GM21381 (cell line): ENCODE results near the gene CARD11.
"Not testable (repeated sequence)": the region's sequence is repeated elsewhere in the genome, so short reads cannot be mapped to it uniquely, and the experiment has no call there.

Experiments used
- ATAC-seq: cut with Tn5 transposase; IDR thresholded peaks from one replicate; pipeline ENCODE4 v1.9.1; 2021; ENCODE audit warnings: mild to moderate bottlenecking, moderate library complexity; ENCODE audit not compliant: unreplicated experiment

CARD11 gene

DNA sequence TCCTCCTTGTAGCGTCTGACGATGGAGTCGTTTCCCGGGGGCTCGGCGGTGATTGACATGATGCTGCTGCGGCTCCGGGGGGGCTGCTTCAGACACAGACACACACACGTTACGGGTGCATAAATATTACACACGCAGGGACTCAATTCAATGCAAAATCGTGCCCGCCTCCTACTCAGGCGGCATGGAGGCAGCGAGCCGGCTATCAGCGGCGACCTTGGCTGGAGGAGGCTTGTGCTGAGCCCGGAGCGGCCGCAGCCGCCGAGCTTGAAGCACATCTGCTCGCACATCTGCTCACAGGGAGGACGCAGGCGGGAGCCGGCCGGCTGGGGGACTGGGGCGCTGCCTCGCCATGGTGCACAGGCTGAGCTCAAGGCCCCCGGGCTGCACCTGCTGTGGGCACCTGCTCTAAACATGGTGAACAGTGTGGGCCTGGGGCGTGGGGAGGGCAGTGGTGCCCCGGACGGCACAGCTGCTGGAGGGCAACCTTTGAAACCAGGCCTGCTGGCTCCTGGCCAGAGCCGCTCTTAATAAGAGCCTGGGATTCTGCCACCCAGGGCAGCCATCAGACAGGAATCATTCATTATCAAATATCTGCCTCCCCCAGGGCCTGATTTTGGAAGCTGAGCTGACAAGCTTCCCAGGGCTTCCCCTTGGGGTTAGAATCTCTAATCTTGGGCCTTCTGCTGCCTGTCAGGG is 114.9 kb downstream of the CARD11 start:
- ATAC-seq, result no peak

DNA sequence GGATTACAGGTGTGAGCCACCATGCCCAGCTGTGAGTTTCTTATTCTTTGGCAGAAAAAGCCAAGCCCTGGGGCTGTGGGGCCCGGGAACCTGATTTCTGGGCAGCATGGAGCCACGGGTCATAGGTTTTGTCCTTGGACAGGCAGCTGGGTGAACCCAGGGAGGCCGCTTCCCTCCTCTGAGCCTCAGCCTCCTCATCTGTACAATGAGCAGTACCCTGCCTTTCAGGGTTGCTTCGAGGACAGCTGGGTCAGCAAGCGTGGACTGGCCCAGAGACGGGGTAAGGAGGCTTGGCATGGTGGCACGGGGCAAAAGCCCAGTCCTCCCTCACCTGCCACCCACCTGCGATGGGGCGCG is 115.4 kb downstream of the CARD11 start:
- no peak for ATAC-seq

DNA sequence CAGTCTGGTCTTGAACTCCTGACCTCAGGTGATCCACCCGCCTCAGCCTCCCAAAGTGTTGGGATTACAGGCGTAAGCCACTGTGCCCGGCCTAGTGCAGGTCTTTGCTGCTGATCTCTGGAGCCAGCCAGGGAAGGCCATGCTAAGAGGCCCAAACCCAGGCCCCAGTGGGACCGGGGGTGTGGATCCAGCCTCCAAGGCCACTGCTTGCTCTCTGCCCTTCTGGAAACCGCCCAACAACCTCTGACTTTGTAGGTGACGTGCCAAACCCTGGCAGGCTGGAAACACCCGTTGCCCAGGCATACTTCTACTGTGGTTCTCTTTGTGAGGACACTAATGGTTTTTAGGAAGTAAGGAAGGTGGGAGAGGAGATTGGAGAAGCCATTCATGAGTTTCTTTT is 116.1 kb downstream of the CARD11 start:
- ATAC-seq, result no peak

DNA sequence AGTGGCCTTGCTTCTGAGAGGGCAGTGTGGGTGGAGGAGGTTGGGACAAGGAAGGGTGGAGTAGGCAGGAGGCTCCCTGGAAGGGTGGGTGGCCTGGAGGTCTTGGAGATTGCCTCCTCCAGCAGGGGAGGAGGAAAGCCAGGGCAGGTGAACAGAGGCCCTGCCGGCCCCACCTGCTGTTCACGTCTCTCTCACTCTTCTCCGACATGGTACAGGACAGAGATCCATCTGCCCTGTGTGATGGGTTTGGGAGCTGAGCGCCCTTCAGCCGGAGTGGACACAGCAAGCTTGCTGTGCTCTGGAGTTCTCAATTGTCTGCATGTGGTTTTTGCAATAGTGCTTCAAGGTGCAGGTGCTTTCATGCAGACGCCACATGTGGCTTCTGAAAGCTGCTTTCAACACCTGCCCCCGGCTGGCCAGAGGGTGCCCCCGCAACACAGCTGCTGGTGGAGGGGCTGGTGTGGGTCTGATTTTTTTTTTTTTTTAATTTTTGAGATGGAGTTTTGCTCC is 116.7 kb downstream of the CARD11 start:
- ATAC-seq, result no peak

DNA sequence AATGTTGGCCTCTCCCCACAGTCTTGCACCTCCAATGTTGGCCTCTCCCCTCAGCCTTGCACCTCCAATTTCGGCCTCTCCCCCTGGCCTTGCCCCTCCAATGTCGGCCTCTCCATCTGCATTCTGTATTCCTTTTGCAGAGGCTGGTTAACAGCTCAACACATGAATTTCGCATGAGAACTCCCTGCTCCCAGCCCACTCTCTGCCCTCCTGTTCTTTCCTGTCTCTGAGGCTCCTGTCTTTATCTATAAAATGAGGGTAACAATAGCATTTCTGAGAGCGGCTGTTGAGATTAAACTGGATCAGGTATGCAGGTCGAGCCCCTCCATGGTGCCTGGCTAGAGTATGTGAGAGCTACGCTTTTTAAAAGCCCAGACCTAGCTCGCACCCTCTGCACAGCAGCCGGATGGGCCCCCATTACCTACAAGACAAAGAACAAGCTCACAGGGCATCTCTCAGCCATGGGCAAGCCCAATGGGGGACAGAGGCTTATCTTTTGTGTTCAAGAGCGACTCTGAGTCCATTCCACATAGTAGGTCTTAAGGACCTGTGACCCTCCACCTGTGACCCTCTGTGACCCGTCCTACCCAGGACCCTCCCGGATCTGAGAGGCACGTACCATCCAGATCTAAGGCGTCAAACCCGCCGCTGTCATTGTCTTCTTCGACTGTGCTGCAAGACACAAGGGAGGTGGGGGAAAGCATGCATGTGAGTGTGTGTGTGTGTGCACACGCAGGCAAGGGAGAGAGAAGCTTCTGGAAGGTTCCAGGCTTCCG is 117.4 kb downstream of the CARD11 start:
- ATAC-seq, result no peak

DNA sequence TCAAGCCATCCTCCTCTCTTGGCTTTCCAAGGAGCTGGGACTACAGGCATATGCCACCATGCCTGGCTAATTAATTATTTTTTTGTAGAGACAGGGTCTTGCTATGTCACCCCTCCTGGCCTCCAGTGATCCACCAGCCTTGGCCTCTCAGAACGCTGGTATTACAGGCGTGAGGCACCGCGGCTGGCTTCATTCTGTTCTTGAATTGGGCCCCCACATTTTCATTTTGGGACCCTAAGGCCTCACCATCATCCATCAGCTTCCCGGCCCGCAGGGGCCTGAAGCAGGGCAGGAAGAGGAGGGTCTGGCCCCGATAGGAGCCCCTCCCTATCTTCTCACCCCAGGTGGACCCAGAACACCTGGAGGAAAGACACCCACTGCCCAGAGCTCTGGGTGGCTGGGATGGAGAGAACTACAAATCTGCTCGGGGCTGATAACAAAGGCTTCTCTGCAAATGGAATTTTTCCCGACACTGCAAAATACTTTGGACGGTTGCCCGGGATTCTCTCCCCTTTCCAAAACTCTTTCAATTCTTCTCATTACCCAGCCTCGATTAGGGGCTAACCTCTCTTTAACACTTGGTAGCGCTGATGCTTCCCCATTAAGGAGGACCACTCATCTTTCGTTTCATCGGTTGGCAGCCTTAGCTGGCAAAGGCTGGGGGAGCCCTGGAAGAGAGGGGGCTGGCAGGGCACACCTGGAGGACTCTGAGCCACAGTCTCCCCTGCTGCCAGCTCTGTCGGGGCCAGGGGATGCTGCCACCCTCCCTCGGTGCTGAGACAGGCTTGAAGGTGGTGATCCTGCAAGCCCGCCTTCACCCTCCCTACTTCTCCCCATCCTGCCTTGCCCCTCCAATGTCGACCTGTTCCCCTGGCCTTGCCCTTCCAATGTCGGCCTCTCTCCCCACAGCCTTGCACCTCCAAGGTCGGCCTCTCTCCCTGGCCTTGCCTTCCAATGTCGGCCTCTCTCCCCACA is 118.5 kb downstream of the CARD11 start:
- no peak for ATAC-seq

DNA sequence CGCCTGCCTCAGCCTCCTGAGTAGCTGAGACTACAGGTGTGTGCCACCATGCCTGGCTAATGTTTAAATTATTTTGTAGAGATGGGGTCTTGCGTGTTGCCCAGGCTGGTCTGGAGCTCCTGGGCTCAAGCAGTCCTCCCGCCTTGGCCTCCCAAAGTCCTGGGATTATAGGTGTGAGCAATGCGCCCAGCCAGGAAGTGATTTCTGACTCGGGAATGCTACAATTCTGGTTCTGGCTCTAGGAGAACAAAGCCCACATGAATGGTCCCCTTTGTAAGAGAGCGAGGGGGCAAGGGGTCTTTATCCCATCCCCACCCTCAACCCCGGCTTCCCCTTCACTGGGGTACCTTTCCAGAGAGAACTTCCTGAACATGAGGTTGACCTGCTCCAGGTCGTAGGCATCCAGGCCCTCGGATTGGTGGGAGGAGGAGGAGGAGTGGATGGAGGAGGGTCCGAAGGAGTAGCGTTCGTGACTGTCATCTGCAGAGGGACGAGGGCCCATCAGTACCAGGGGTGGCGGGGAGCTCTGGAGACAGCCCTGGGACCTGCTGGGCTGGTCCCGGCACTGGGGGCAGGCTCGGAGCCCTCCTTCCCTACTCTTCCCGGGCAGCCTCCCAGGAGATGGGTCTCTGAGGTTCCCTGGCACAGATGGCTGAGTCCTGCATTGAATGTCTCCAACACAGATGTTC is 119.6 kb downstream of the CARD11 start:
- no peak for ATAC-seq

DNA sequence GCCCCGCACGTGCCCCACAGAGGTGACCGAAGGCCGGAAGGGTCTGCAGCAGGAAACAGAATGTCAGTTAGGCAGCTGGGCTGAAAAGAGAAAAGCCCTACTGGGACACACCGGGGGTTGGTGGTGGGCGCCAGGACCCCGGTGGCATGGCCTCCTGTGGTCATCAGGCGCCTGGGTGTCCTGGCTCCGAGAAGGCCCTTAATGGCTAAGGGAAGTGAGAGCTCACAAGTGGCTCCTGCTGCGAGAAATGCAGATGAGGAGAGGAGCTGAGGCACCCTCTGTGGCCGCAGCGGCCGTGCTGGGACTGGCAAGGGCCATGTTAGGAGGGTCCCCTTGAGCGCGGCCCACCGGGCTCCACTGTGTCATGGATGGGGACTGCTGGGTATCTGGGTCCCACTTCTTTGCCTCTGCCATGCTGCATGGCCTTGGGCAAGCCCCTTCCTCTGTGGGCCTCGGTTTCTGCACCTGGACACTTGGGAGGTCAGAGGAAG is 120.3 kb downstream of the CARD11 start:
- ATAC-seq, result no peak

DNA sequence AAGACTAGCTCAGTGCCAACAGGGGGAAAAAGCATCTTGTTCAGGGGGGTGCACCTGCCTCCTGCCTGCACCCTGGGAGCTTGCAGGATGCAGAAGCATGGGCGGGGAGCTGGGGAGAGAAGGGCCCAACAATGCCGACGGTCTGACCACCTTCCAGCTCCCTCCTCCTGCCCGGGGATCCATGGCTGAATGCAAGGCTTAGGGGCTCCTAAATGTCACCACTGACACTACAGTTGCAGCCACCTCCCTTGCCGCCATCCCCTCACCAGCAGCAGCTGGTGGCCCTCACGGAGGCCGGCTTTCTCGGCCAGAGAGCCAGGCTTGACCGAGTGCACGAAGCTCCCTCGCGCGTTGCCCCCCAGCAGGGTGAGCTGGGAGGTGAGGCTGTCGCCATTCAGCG is 120.8 kb downstream of the CARD11 start:
- no peak for ATAC-seq

DNA sequence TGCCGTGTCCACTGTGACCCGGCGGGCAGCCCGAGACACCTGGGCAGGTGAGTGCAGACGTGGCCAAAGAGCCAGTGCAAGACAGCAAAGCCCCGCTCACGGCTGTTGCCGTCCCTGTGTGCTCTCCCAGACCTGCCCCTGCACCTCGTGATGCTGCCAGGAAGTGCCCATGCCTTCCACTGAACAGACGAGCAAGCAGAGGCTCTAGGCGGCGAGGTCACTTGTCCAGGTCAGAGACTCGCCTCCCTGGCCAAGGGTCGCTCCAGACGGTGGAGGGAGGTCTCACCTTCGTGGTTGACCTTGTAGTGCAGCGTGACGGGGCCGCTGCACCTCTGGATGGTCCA is 121.3 kb downstream of the CARD11 start:
- ATAC-seq, result no peak

DNA sequence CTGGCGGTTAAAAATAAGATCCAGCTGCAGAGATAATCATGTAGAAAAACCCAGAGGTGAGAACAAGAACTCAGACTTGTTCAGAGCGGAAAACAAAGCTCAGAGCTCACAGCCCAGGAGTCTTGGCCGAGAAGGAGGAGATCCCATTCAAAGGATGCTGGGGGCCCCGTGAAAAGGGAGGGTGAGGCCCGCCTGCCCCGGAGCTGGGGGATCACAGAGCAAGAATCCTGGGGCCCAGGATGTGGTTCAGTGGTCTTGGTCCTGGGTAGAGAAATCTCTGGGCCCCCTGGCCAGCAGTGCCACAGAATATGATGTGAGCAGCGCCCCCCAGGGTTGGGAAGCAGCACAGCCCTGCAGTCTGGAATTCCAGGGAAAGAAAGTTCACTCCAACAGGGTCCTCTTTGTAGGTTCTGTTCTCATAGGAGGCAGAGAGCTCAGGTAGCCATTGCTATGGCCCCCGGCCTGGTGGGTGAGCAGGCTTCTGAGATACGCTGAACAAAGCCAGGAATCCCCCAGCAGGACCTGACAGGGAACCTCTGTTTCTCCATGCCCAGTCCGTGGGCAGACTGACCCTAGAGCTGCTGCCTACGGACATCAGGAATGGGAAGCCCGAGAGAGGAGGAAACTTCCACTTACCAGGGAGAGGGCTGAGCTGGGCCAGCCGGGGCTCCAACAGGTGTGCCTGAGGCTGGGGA is 121.9 kb downstream of the CARD11 start:
- no peak for ATAC-seq

DNA sequence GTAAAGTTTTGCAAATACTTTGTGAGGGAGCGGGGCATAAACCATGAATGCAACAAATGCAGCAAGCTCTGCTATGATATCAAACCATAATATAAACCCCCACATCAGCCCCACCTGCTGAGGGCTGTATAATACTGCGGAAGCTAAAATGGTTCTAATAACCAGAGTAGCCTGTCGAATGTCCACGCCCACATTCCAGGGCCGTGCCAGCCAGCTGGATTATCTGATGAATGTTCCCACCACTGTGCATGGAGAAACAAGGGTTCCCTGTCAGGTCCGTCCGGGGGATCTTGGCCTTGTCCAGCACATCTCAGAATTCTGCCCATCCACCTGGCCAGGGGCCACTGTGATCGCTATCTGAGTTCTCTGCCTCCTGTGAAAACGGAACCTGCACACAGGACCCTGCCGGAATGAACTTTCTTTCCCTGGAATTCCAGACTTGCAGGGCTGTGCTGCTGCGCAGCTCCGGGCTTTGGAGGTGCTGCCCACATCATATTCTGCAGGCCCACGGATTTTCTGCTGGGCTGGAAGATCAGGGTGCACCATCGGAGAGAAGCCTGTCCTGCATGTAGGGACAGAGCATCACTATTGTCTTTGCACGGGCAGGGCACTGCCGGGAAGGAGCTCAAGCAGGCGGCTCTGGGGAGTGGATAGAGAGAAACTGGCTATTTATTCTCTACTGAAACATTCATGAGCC is 122.6 kb downstream of the CARD11 start:
- ATAC-seq, result no peak

DNA sequence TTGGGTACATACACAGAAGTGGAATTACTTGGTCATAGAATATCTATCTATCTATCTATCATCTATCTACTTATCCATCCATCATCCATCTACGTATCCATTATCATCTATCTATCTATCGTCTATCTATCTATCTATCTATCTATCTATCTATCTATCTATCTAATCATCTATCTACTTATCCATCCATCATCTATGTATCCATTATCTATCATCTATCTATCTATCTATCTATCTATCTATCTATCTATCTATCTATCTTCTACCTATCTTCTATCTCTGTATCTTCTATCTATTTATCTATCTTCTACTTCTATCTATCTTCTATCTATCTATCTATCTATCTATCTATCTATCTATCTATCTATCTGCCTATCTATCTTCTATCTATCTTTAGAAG is 123.2 kb downstream of the CARD11 start:
- not testable (repeated sequence) for ATAC-seq

DNA sequence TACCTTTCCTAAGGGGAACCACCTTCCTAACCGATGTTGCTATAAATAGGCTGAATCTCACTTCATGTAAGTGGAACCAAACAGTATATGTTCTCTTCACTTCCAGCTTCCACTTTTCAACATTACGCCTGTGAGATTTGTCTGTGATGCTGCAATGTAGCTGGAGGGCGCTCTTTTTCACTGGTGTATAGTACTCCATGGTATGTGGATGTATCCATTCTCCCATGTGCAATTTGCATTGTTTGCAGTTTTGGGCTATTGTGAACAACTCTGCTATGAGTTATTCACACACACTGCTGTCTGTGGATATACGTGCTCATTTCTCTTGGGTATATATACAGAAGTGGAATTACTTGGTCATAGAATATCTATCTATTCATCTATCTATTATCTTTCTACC is 123.6 kb downstream of the CARD11 start:
- ATAC-seq, result no peak

DNA sequence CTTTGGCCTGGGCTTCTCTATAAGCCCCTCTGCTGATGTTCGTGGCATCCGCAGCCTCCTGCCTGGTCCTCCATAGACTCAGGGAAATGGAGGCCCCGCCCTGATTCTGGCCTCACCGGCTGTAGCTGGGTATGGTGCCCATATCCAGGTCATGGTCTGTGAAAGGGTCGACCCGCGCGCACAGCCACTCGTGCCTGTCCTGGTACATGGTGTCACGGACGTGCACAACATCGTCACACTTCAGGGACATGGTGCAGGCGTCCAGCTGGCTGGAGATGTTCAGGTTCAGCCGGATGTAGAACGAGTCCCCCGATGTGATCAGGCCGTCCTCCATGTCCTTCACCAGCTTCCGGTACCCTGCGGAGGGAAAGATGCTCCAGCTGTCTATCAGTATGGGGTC is 124.4 kb downstream of the CARD11 start:
- no peak for ATAC-seq

DNA sequence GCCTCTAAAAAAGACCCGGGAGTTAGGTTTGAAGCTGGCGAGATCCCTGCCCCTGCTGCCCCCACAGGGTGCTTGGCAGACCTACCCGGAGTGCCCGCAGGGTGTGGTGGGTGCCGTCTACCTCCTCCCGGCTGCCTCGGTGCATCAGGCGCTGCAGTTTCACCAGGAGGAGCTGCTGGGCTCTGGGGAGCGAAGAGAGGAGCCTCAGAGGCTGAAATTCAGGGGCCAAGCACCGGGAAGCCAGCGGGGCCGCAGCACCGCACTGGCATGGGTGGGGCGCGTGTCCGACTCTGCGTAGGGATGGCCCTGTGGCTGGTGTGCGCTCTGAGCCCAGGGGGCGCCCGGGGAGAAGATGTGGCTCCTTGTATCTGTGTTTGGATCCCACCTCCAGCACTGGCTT is 125.3 kb downstream of the CARD11 start:
- ATAC-seq, result no peak

DNA sequence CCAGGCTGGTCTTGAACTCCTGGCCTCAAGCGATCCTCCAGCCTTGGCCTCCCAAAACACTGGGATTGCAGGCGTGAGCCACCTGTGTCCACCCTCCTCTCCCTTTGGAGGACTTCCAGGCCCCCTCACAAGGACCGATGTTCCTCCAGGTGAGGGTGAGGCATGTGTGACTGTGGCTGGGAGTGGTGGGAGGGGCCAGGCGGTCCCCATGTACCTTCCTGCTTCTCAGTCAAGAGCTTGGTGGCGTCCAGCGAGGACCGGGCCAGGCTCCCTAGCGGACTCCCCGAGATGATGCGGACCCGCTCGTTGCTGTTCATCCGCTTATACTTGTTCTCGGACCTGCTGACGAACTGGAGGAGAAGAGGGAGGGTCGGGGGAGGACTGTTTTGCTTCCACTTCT is 128.6 kb downstream of the CARD11 start:
- ATAC-seq, result no peak

DNA sequence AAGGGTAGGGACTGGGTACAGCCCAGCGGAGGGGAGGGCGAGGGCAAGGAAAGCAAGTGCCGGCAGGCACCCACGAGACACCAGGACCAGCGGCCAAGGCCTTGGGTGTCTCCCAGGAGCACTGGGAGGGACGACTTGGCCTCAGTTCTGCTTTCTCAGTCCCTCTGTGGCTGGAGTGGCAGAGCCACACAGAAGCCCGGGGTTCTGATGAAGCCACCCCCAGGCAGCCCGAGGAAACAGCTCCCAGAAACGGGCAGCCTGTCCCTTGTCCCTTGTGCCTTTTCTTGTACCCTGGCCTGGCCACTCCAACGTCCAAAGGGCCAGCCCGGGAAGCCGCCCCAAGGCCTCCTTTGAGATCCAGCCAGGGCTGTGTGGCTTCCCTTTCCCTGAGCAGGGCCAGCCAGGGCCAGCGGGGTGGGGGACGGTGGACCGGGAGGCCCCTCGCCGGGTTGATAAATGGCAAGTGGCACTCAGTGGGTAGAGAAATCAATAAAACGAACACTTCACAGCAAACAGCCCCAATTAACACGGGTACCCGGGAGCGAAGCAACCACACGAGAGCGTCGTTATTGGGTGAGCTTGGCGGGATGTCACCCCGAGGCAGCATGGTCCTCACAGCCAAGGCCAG is 129.8 kb downstream of the CARD11 start:
- no peak for ATAC-seq
